ENCODE measurements around the gene PROX1.

PROX1 gene

DNA sequence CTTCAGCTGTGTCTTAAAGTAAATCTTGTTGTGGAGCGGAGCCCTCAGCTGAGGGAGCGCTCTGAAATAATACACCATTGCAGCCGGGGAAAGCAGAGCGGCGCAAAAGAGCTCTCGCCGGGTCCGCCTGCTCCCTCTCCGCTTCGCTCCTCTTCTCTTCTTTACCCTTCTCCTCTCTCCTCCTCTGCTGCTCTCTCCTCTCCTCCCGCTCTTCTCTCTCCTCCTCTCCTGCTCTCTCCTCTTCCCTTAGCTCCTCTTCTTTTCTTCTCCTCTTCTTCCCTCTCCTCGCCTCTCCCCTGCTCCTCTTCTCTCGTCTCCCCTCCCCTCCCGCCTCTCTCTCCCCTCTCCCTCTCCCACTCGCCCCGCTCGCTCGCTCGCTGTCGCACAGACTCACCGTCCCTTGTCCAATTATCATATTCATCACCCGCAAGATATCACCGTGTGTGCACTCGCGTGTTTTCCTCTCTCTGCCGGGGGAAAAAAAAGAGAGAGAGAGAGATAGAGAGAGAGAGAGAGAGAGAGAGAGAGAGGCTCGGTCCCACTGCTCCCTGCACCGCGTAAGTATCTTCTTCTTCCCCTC lies at the start of gene PROX1:
PROX1 (plus strand) TSS at position 47 of the 580 bp plus-strand sequence. CDS start 8,563 bp downstream, outside the sequence.
- H3K4me3 ChIP-seq (ENCODE audit: low read length): peak within 1 kb of the TSS; percentile 65
- peak; percentile 77 for DNase-seq (ENCODE audit: low read depth)
- TF ChIP-seq CTCF (conservative IDR thresholded peaks at IDR 0.05; ENCODE audit: low read length): peak; percentile 14; the same call in 1 of the 2 replicates

- DNase-seq (ENCODE audit: low read depth): no peak
- no peak overlapping the region for H3K4me3 ChIP-seq (ENCODE audit: low read length)
- TF ChIP-seq CTCF (conservative IDR thresholded peaks at IDR 0.05; ENCODE audit: low read length): no peak
Observed at GRCh38 chr1:213938776-213939175, 49.0 kb upstream of the PROX1 start.

DNA sequence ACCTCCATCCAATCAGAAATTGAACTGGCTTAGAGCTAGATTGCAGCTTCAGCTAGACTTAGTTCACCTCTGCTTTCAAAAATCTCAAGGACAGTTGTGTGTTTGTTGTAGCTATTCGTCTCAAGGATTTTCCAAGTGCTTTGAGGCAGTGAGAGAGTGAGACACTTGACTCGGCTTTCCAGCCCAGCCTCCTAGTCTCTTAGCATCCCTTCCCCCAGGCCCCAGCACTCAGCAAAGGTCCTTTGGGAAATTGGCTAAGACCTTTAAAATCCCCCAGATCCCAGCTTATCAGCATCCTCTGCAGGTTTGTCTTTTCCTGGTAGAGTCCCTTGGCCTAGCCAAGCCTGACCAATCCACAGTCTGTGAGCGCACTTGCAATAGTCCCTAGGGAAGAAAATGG lies 47.9 kb upstream of the PROX1 start:
- no peak for DNase-seq (ENCODE audit: low read depth)
- no peak for TF ChIP-seq CTCF (conservative IDR thresholded peaks at IDR 0.05; ENCODE audit: low read length)
- no peak overlapping the region for H3K4me3 ChIP-seq (ENCODE audit: low read length)

DNA sequence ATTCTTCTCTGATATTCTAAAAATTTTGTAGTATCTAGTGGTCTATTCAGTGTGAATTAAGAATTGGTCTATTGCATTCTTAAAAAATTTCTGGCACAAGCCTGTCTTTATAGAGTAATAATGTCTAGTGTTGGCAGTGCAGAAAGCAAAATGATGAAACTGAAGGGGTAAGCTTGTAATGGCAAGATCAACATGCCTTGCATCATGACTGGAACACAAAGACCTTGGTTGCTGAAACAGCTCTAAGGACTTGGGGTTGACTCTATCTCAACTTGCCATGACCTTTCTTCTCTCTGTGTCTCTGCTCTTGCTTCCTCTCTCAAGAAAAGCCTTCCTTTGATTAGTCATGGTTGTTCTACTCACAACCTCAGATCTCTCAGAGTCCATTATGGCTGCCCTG lies 46.8 kb upstream of the PROX1 start:
- DNase-seq (ENCODE audit: low read depth): no peak
- TF ChIP-seq CTCF (conservative IDR thresholded peaks at IDR 0.05; ENCODE audit: low read length): no peak
- no peak overlapping the region for H3K4me3 ChIP-seq (ENCODE audit: low read length)

- no peak for TF ChIP-seq CTCF (conservative IDR thresholded peaks at IDR 0.05; ENCODE audit: low read length)
- no peak for DNase-seq (ENCODE audit: low read depth)
- H3K4me3 ChIP-seq (ENCODE audit: low read length): no peak overlapping the region
Observed at GRCh38 chr1:213942061-213942460, 45.7 kb upstream of the PROX1 start.

GRCh38 chr1:213947200-213947801 lies 40.5 kb upstream of the PROX1 start:
- no peak for DNase-seq (ENCODE audit: low read depth)

More at GRCh38 chr1:213947200-213947801, 40.5 kb upstream of the PROX1 start:
- no peak for TF ChIP-seq CTCF (conservative IDR thresholded peaks at IDR 0.05; ENCODE audit: low read length)
- no peak overlapping the region for H3K4me3 ChIP-seq (ENCODE audit: low read length)
